Stimulated activated CD4-positive, alpha-beta T cell treated with anti-CD3 and anti-CD28 coated beads, Interleukin-1b, Interleukin-23, amount 100 ng/mL, for 24 hours (primary cell): ENCODE measurements around the gene HPGDS.

ENCODE experiments used
- DNase-seq, 4 experiments: peaks; one replicate each; pipeline ENCODE4 v3.0.0-alpha.2; 2020; ENCODE audit warnings: low read depth in 4 of 4, low spot score in 1 of 4

Gene HPGDS

DNA sequence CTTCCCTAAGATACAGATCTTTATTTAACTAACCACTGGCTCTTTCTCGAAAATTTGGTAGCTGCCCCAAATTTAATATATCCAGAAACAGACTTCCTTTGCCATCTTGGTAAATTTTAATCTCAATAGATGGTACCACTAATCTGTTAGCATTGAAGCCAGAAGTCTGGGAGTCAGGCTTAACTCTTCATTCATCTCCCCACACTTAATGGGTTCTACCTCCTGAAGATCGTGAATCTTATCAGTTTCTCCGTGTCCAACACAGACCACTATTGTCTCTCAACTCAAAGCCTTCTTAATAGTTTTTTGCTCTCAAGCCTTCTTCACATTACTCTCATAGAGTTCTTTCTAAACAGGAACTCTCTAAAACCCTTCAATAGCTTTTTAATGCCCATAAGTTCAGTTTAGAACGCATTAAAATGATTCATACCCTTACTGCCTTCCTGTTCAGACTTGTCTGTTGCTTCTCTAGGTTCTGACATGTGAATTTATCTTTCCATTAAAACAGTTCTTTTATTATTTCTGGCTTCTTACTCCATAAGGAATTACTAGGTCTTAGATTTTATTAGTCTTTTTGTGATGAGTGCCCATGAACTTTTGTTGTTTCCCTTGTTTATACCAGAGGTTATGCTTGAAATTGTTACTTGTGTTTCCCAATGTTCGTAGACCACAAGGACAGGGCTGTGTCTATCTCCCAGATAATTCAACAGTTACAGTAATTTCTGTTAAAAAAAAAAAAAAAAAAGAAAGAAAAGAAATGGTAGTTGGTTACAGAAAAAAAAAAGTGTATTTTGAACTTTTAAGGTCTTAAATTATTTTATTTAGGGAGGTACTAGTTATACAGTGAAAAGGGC is 80.2 kb downstream of the HPGDS start:
- no peak for DNase-seq

DNA sequence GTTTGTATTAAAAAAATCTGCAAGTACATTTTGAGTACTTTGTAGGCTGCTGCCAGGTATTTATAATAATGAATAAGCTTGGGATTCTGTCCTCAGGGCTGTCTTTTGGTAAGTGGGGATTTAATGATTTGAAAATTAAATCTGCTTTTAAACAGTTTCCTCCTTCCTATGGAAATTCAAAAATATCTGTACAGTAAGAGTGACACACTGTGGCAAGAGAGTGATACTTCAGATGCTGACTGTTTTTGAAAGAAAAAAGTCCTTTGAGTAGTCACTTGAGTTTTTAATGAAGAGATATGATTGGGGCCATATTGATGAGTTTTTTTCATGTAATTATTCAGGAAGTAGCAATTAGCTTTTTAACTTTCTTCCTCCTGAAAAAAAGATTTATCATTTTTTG is 85.8 kb downstream of the HPGDS start:
- no peak for DNase-seq

- DNase-seq = no peak
These were observed 86.4 kb downstream of the HPGDS start for GRCh38 chr4:94256144-94256783.

DNA sequence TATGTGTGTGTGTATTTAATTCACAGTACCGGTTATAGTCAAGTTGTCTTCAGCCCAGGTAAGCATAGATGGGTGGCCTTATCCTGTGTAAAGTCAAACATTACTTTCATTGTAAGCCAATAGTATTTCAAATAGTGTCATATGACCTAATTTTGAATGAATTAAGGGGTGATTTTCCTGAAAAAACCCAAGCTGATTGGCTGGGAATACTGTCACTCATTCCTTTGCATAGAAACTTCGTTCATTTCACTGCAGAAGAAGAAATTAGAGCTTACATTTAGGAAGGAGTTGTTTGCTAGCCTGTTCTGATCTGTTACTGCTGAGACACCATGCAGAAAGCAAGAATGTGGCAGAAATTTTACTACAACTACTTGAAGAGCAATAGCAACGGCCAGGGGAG is 89.6 kb downstream of the HPGDS start:
- no peak for DNase-seq

GRCh38 chr4:94251094-94251493 is 91.5 kb downstream of the HPGDS start:
- DNase-seq = no peak
